Stimulated activated naive CD4-positive, alpha-beta T cell (primary cell): Measurements from ENCODE around the gene GCNT2.
A peak's percentile ranks its signal among the peaks of the same experiment; 100 is the strongest.
"Not testable (repeated sequence)": the region's sequence is repeated elsewhere in the genome, so short reads cannot be mapped to it uniquely, and the experiment has no call there.

ENCODE experiments used
- DNase-seq, 6 experiments: peaks; one replicate each; lab custom pipeline; 2025; lab: John Stamatoyannopoulos, UW

Gene GCNT2

GRCh38 chr6:10514049-10514780, 6.9 kb upstream of the GCNT2 start:
- DNase-seq, result no peak

- no peak for DNase-seq
These were observed 4.2 kb upstream of the GCNT2 start for GRCh38 chr6:10516953-10517352.

GRCh38 chr6:10518557-10519407, 2.4 kb upstream of the GCNT2 start:
- no peak for DNase-seq

- DNase-seq, result not testable (repeated sequence)
These were observed 1.8 kb upstream of the GCNT2 start for GRCh38 chr6:10519408-10519697.

- DNase-seq, result no peak
These were observed 683 bp upstream of the GCNT2 start for GRCh38 chr6:10520468-10520867.

- no peak for DNase-seq
These were observed 1.9 kb downstream of the GCNT2 start for GRCh38 chr6:10522929-10523573.

GRCh38 chr6:10526156-10526555, 5.0 kb downstream of the GCNT2 start:
- DNase-seq, result no peak

- peak in 2 of 6 experiments; percentile 11 to 43 for DNase-seq
These were observed 7.2 kb downstream of the GCNT2 start for GRCh38 chr6:10528158-10528981.

- DNase-seq, result peak in 2 of 6 experiments; percentile 1 to 3
These were observed 8.2 kb downstream of the GCNT2 start for GRCh38 chr6:10529231-10529801.

GRCh38 chr6:10529828-10530374, 8.8 kb downstream of the GCNT2 start:
- DNase-seq, result not testable (repeated sequence)

- no peak for DNase-seq
These were observed 10.4 kb downstream of the GCNT2 start for GRCh38 chr6:10531503-10531902.

GRCh38 chr6:10531942-10532341, 10.8 kb downstream of the GCNT2 start:
- no peak for DNase-seq

- no peak for DNase-seq
These were observed 11.2 kb downstream of the GCNT2 start for GRCh38 chr6:10532392-10532791.

GRCh38 chr6:10534419-10534762, 13.2 kb downstream of the GCNT2 start:
- DNase-seq, result no peak

- DNase-seq, result no peak
These were observed 14.0 kb downstream of the GCNT2 start for GRCh38 chr6:10535193-10535592.

- DNase-seq, result no peak
These were observed 16.6 kb downstream of the GCNT2 start for GRCh38 chr6:10537726-10538125.

- DNase-seq, result no peak
These were observed 19.1 kb downstream of the GCNT2 start for GRCh38 chr6:10540073-10540746.

GRCh38 chr6:10541591-10541990, 20.4 kb downstream of the GCNT2 start:
- no peak for DNase-seq

- no peak for DNase-seq
These were observed 21.1 kb downstream of the GCNT2 start for GRCh38 chr6:10542213-10542612.

- DNase-seq, result no peak
These were observed 22.3 kb downstream of the GCNT2 start for GRCh38 chr6:10543488-10543887.

- DNase-seq, result no peak
These were observed 24.3 kb downstream of the GCNT2 start for GRCh38 chr6:10545482-10545881.
